Nucleus accumbens (tissue), 56 donors: ENCODE results near the gene PIK3CD.
"Not testable (repeated sequence)": the region's sequence is repeated elsewhere in the genome, so short reads cannot be mapped to it uniquely, and the experiment has no call there.

ENCODE experiments used
- DNase-seq, 56 donors: peaks; one replicate each; lab custom pipeline; 2025; lab: John Stamatoyannopoulos, UW

The PIK3CD gene

GRCh38 chr1:9730096-9730901 is 78.8 kb downstream of the PIK3CD start:
- peak in 9 of 56 donors; percentile 6 to 50 (median 18) for DNase-seq

- no peak for DNase-seq
Observed at GRCh38 chr1:9731051-9731537, 79.6 kb downstream of the PIK3CD start.

DNA sequence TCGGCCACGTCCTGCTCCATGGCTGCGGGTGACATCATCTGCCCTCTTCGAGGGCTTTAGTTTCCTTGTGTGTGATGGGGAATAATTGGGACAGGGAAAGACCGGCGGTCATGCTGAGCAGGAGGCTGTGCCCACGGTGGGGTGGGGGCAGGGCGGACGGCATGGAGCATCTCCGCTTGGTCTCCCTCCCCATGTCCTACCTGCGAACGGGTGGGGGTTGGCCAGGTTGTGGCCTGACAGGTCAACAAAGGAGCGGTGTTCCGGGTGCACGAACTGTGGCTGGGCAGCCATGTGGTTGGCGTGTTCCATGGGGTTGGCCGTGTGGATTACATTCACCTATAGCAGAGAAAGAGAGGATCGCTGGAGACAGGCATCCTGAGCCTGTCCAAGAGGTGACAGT is 80.0 kb downstream of the PIK3CD start:
- DNase-seq: no peak

GRCh38 chr1:9732123-9732971 is 80.8 kb downstream of the PIK3CD start:
- DNase-seq: peak in 4 of 56 donors; percentile 3 to 37 (median 28)

DNA sequence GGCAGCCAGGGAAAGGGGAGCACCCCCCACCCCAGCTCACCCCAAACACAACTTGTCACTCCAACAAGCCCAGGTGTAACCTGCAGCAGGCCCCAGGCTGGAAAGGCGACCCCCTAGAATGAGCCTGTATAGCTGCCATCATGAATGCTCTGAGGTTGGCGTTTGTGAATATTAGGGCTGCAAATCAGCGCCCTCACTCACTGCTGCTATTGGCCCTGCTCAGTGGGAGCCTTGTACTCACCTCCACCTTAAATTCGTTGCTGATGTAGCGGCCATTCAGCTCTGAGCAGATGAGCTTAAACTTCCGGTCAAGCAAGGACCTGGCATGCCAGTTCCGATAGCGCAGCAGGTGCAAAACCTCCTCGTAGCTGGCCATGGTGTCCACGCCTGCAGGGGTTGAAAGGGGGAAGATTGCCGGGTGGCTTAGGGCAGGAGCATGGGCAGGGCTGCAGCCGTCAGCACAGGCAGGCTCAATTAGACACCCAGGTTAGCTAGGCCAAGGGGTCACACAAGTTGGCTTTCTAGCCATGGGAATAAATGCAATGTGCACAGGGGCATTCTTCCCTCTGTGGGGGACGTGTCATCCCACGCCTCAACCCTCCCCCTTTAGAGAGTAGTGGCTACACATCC is 81.7 kb downstream of the PIK3CD start:
- no peak for DNase-seq

DNA sequence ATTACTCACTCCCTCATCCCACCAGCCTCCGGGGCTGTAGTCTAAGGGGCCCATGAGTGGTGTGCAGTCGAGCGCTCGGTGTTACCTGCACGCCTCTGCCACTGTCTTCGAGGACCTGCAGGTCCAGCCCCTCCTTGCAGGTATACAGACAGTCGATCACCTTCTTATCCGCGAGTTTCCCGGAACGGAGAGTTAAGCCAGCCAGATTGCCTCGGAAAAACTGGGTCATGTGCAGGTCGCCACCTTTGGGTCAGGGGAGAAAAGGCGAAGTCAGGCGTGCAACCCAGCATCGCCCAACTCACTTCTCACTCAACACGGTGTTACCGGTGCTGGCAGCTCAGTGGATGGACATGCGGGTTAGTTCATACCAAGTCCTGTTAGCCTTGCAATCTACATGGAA is 84.3 kb downstream of the PIK3CD start:
- no peak for DNase-seq

DNA sequence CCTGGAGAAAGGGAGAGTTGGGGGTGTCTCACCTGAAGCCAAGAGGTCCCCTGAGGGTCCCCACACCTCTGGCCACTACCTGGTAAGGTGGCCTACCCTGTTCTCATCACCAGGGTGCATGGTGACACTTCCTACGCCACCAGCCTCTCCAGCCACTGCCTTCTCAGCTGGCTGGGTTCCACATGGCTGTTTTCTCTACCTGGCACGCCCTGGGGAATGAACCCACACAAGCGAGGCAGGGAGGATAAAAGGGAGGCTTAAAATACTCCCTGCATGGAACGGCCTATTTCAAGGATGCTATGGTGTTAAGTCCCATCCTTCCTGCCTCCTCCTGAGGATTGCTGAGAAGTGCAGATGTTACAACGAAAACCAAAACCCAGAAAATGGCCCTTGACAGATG is 84.7 kb downstream of the PIK3CD start:
- no peak for DNase-seq

- DNase-seq: peak in 1 of 56 donors; percentile 11
Observed at GRCh38 chr1:9737057-9737456, 85.5 kb downstream of the PIK3CD start.

GRCh38 chr1:9737671-9738070 is 86.1 kb downstream of the PIK3CD start:
- DNase-seq: no peak

DNA sequence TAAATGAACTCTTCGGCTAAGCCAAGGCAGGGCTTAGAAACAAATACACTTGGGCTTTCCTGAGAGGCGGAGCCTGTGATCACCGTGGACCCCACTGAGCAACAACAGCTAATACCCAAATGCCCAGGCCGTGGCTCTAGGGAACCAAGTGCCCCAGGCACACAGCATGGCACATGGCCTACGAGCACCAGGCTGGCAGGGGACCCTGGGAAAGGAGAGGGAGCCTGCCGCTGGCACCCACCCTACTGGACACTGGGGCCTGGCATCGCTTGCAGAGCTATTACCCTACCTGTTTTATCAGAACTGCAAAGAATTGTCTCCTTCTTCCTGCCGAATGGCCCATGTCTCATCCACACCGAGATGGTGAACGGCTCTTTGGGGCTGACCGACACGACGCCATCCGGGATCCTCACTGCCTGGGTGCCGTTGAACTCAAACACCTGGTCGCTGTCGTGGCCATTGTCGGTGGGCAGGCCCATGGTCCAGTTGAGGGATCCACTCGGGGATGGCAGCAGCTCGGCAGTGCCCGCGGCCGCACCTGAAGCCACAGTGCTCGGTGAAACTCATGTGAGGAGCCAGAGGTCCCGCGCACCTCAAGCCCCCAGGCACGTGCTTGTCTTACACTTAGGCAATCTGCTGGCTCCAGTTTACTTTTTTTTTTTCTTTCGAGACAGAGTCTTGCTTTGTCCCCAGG is 92.7 kb downstream of the PIK3CD start:
- no peak for DNase-seq

DNA sequence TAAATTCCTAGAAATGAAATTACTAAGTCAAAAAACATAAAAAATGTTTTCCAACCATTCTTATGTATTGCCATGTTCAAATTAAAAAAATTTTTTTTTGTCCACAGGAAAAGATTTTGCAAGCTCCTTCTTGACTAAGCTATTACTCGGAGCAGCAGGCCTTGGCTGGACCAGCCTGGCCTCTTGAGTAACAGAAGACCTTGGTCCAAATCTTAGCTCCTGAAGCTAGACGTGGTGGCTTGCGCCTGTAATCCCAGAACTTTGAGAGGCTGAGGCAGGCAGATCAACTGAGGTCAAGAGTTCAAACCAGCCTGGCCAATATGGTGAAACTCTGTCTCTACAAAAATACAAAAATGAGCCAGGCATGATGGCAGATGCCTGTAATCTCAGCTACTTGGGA is 94.7 kb downstream of the PIK3CD start:
- no peak for DNase-seq

- DNase-seq: no peak
Observed at GRCh38 chr1:9746651-9747050, 95.1 kb downstream of the PIK3CD start.

GRCh38 chr1:9748391-9748790 is 96.9 kb downstream of the PIK3CD start:
- DNase-seq: not testable (repeated sequence)

DNA sequence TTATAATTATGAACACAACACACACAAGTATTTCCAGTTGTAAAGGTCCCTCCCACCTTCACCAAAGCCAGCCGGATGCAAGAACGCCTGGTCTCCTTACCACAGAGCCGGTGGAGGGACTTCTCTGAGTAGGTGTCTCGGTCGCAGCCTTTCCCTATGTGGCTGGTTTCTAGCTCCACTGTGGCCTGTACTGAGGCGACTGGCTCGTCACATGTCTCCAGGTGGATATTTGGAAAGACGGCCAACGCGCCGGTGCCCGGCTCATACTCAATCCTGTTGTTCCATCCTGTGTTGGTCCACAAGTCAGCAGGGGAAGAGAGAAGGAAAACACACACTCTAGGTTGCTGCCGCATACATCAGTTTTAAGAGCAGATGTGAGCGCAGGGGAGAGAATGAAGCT is 97.8 kb downstream of the PIK3CD start:
- DNase-seq: no peak

DNA sequence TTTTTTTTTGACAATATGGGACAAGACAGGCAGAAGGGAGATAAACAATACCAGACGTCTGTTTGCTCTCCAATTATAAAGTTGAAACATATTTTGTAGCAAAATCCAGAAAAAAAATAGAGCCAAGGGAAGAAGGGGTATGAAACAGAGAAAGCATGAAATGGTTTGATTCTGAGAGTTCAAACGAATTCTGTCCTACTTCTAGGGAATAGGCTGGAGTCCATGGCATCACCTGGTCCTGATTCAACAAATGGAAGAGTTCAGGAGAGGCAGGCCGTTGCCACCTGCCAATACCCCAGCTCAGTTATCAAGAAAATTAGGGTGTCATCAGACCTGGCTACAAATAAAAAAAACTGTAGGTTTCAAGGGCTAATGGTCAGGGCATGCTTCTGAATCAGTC is 100.4 kb downstream of the PIK3CD start:
- no peak for DNase-seq

GRCh38 chr1:9753121-9753531 is 101.6 kb downstream of the PIK3CD start:
- peak in 1 of 56 donors; percentile 36 for DNase-seq

DNA sequence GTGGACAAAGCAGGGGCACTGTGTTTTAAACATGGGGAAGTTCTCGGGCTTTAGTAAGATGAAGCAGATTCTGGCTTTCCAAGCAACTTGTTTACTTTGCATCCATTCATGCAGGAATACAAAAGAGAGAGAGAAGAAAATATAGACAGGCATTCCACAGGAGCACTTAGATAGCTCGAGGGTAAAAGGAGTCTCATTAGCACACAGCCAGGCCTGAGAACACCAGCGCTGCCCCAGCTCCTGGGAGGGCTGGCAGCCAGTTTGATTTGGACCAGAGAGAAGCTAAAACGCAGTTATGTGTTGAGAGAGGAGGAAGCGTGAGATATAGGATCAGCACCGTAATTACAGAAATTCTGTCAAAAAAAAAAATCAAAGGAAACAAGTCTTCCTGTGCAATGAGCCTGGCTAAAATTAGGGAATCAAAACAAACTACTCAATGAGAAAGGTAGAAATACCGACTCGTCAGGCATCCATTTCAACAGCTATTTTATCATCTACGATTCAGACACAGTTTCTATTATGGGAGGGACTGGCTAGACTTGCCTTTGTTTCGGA is 104.0 kb downstream of the PIK3CD start:
- DNase-seq: no peak

DNA sequence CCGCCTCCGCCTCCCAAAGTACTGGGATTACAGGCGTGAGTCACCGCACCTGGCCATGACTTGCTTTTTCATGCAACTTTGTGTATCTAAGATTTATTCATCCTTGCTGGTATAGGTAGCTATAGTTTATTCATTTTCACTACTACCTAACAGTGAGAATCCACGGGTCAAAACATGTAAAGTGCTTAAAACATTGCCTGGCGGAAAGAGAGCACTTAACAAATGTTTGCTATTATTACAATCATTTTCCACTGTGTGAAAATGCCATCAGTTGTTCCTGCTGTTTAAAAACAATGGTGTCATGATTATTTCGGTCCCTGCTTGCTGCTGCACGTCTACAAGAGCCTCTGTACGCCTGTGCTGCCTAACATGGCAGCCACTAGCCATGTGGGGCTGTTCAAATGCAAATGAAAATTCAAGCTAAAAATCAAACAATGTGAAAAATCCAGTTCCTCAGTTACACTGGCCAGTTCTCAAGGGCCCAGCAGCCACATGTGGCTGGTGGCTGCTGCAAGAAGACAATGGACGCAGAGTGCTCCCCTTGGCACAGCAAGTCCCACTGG is 107.1 kb downstream of the PIK3CD start:
- DNase-seq: peak in 5 of 56 donors; percentile 8 to 24 (median 10)

DNA sequence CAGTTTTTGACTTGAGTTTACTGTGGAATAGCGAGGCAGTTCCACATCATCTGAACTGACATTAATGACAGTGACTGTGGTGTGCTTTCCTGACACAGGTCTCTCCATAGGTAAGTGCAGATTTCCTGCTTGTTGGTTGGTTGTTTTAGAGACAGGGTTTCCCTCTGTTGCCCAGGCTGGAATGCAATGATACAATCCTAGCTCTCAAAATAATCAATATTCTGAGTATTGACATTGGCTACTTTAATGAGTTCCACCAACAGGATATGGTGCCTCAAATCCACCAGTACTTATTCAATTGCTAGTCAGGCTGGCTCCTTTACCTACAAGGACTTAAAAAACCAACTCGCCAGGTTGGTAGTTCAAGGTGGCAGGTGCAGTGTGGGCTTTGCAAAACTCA is 108.4 kb downstream of the PIK3CD start:
- no peak for DNase-seq

GRCh38 chr1:9760824-9761223 is 109.3 kb downstream of the PIK3CD start:
- DNase-seq: no peak
